HepG2 (cell line): ENCODE measurements around the gene FAM118B. TPM values are rescaled to one million over a fixed set of nuclear protein-coding genes. Genes with fewer than 3 reads are reported as not detected.

Source experiments
- CENPT ChIP-seq: sonication (generic); formaldehyde crosslinking; IDR thresholded peaks from 2 replicates; pipeline ENCODE4 v1.8.0; 2022; ENCODE audit warnings: low read depth, mild to moderate bottlenecking, moderate library complexity, missing genetic modification reagents
- ELF4 ChIP-seq: sonication (generic); formaldehyde crosslinking; IDR thresholded peaks from 2 replicates; pipeline ENCODE4 v1.5.0; 2020; ENCODE audit warnings: missing genetic modification reagents, mild to moderate bottlenecking, moderate library complexity, borderline replicate concordance
- EZH2 ChIP-seq: conservative IDR thresholded peaks from 2 replicates; pipeline ENCODE4 v1.6.1; 2012; ENCODE audit warnings: mild to moderate bottlenecking, low read depth, low read length, moderate library complexity
- GATAD1 ChIP-seq: IDR thresholded peaks from 2 replicates; pipeline ENCODE4 v1.6.1; 2016; ENCODE audit warnings: missing genetic modification reagents, missing compliant biosample characterization
- MBNL3 ChIP-seq: fragments of 250-450 bp; sonication (Bioruptor Pico); conservative IDR thresholded peaks from 2 replicates; pipeline ENCODE4 v1.8.0; 2022; ENCODE audit warnings: mild to moderate bottlenecking, inconsistent platforms
- MTA3 ChIP-seq: sonication (generic); formaldehyde crosslinking; IDR thresholded peaks from 2 replicates; pipeline ENCODE4 v1.4.0; 2020; ENCODE audit warnings: missing genetic modification reagents
- SYNCRIP ChIP-seq: fragments of 200-400 bp; formaldehyde crosslinking; IDR thresholded peaks from 2 replicates; pipeline ENCODE4 v1.6.1; 2018; ENCODE audit warnings: mild to moderate bottlenecking, low read depth, low read length; ENCODE audit not compliant: insufficient read depth
- ZNF3 ChIP-seq: IDR thresholded peaks from 2 replicates; pipeline ENCODE4 v1.7.0; 2017; ENCODE audit warnings: inconsistent platforms
- ZNF343 ChIP-seq: sonication (generic); formaldehyde crosslinking; IDR thresholded peaks from 2 replicates; pipeline ENCODE4 v1.4.0; 2020; ENCODE audit warnings: mild to moderate bottlenecking, missing genetic modification reagents
- ZNF512 ChIP-seq: sonication (generic); formaldehyde crosslinking; IDR thresholded peaks from 2 replicates; pipeline ENCODE4 v1.4.0; 2020; ENCODE audit warnings: mild to moderate bottlenecking, missing genetic modification reagents
- ZNF570 ChIP-seq: sonication (generic); formaldehyde crosslinking; IDR thresholded peaks from 2 replicates; pipeline ENCODE4 v1.4.0; 2020; ENCODE audit warnings: mild to moderate bottlenecking, missing genetic modification reagents, borderline replicate concordance
- ZNF607 ChIP-seq: sonication (generic); formaldehyde crosslinking; IDR thresholded peaks from 2 replicates; pipeline ENCODE4 v1.5.1; 2020; ENCODE audit warnings: missing genetic modification reagents, mild to moderate bottlenecking, borderline replicate concordance
- ZNF616 ChIP-seq: sonication (generic); formaldehyde crosslinking; IDR thresholded peaks from 2 replicates; pipeline ENCODE4 v1.5.0; 2020; ENCODE audit warnings: low read depth, mild to moderate bottlenecking, missing genetic modification reagents
- ZNF703 ChIP-seq: sonication (generic); formaldehyde crosslinking; IDR thresholded peaks from 2 replicates; pipeline ENCODE4 v1.5.1; 2020; ENCODE audit warnings: missing genetic modification reagents, mild to moderate bottlenecking, moderate library complexity, borderline replicate concordance
- polyA plus RNA-seq, 8 experiments: library from polyadenylated mRNA; depleted of rRNA in 3 of 8; stranded (reverse) in 7 of 8; unstranded in 1 of 8; fragments of >200 nt; fragmentation: Illumina TruSeq in 4 of 8; extraction: Trizol in 4 of 8; gene quantifications; 2 replicates each; pipeline versions ENCODE4 v1.2.1 to v1.2.3, GENCODE V29; 2011 to 2016; ENCODE audit warnings: low read depth in 4 of 8, missing spikeins in 1 of 8, mixed read lengths in 1 of 8; ENCODE audit not compliant: insufficient read depth in 1 of 8
- total RNA-seq, 5 experiments: library from RNA; depleted of rRNA; stranded (reverse); fragments of >200 nt; fragmentation: Illumina TruSeq; extraction: Trizol; gene quantifications; 2 replicates each; pipeline ENCODE4 v1.2.3, GENCODE V29; 2016; ENCODE audit warnings: low read depth in 1 of 5
- TF ChIP-seq, protein P1 (sequence below): sonication (generic); formaldehyde crosslinking; IDR thresholded peaks from 2 replicates; pipeline ENCODE4 v1.8.0; 2022; ENCODE audit warnings: low read depth, missing genetic modification reagents
- TF ChIP-seq, protein P2 (sequence below): sonication (generic); formaldehyde crosslinking; IDR thresholded peaks from 2 replicates; pipeline ENCODE4 v1.5.1; 2020; ENCODE audit warnings: missing genetic modification reagents, mild to moderate bottlenecking, borderline replicate concordance
- TF ChIP-seq, protein P3 (sequence below): sonication (generic); formaldehyde crosslinking; conservative IDR thresholded peaks from 2 replicates; pipeline ENCODE4 v1.8.0; 2022; ENCODE audit warnings: mild to moderate bottlenecking, moderate library complexity, missing genetic modification reagents
- TF ChIP-seq, protein P4 (sequence below), 2 experiments: fragments of 450-650 bp in 1 of 2; sonication (generic) in 1 of 2; formaldehyde crosslinking; IDR thresholded peaks; 2 replicates each; pipeline versions ENCODE4 v1.5.0 to v1.8.0; 2020 to 2022; ENCODE audit warnings: mild to moderate bottlenecking in 1 of 2, missing genetic modification reagents in 1 of 2

FAM118B gene
- total and polyA plus RNA-seq, 2 of the 13 experiments (the other 11 are each of a cell fraction or from before 2014, with no cell fraction given) = 10.2 to 25.7 TPM

- TF ChIP-seq EZH2 (no peak), SYNCRIP (no peak), GATAD1 (CRISPR knock-in tag) (peak; percentile 92), MTA3 (CRISPR knock-in tag) (no peak), CENPT (CRISPR knock-in tag) (peak; percentile 88; the same call in 1 of the 2 replicates), ZNF703 (CRISPR knock-in tag) (0 out of 2 replicates have a peak, but pooled peaks have one; percentile 46), ZNF570 (CRISPR knock-in tag) (no peak), ZNF616 (peak; percentile 88; the same call in 1 of the 2 replicates), ZNF512 (CRISPR knock-in tag) (0 out of 2 replicates have a peak, but pooled peaks have one; percentile 65), ZNF3 (0 out of 2 replicates have a peak, but pooled peaks have one; percentile 42), ELF4 (CRISPR knock-in tag) (no peak), ZNF343 (peak; percentile 82), MBNL3 (CRISPR knock-in tag) (no peak), ZNF607 (CRISPR knock-in tag) (peak; percentile 96)
- TF ChIP-seq, protein P1, sequence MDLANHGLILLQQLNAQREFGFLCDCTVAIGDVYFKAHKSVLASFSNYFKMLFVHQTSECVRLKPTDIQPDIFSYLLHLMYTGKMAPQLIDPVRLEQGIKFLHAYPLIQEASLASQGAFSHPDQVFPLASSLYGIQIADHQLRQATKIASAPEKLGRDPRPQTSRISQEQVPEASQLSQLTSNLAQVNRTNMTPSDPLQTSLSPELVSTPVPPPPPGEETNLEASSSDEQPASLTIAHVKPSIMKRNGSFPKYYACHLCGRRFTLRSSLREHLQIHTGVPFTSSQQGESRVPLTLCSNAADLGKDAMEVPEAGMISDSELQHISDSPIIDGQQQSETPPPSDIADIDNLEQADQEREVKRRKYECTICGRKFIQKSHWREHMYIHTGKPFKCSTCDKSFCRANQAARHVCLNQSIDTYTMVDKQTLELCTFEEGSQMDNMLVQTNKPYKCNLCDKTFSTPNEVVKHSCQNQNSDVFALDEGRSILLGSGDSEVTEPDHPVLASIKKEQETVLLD (CRISPR knock-in tag) = peak; percentile 67; the same call in 1 of the 2 replicates
- TF ChIP-seq, protein P2, sequence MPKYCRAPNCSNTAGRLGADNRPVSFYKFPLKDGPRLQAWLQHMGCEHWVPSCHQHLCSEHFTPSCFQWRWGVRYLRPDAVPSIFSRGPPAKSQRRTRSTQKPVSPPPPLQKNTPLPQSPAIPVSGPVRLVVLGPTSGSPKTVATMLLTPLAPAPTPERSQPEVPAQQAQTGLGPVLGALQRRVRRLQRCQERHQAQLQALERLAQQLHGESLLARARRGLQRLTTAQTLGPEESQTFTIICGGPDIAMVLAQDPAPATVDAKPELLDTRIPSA (CRISPR knock-in tag) = peak; percentile 66; the same call in 1 of the 2 replicates
- TF ChIP-seq, protein P3, sequence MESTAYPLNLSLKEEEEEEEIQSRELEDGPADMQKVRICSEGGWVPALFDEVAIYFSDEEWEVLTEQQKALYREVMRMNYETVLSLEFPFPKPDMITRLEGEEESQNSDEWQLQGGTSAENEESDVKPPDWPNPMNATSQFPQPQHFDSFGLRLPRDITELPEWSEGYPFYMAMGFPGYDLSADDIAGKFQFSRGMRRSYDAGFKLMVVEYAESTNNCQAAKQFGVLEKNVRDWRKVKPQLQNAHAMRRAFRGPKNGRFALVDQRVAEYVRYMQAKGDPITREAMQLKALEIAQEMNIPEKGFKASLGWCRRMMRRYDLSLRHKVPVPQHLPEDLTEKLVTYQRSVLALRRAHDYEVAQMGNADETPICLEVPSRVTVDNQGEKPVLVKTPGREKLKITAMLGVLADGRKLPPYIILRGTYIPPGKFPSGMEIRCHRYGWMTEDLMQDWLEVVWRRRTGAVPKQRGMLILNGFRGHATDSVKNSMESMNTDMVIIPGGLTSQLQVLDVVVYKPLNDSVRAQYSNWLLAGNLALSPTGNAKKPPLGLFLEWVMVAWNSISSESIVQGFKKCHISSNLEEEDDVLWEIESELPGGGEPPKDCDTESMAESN (CRISPR knock-in tag) = peak; percentile 65; the same call in 1 of the 2 replicates
- TF ChIP-seq, protein P4, sequence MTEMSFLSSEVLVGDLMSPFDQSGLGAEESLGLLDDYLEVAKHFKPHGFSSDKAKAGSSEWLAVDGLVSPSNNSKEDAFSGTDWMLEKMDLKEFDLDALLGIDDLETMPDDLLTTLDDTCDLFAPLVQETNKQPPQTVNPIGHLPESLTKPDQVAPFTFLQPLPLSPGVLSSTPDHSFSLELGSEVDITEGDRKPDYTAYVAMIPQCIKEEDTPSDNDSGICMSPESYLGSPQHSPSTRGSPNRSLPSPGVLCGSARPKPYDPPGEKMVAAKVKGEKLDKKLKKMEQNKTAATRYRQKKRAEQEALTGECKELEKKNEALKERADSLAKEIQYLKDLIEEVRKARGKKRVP (CRISPR knock-in tag; IDR thresholded peaks at IDR 0.05) = 0 out of 4 replicates have a peak, but pooled peaks of 1 of the 2 experiments have one; percentile 64
These were observed 92.3 kb downstream of the FAM118B start, which contains the start of gene DCPS (continued) for GRCh38 chr11:126303623-126304456.
